ENCODE data around the gene UGT1A9. TPM values are rescaled to one million over a fixed set of nuclear protein-coding genes. Genes with fewer than 3 reads are reported as not detected.
"Not testable (repeated sequence)": the region's sequence is repeated elsewhere in the genome, so short reads cannot be mapped to it uniquely, and the experiment has no call there.

The UGT1A9 gene
- total RNA-seq, 2 donors from 2014 or later = not detected

DNA sequence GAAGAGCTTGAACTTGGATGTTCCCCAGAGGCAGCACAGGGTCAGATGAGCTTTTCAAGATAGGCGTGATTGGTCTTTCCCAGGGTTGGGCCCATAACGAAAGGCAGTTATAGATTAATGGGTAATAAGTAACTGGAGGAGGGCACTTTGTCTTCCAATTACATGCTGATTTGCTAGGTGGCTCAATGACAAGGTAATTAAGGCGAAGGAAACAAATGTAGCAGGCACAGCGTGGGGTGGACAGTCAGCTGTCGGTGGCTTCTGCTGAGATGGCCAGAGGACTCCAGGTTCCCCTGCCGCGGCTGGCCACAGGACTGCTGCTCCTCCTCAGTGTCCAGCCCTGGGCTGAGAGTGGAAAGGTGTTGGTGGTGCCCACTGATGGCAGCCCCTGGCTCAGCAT, 46.9 kb downstream of the UGT1A9 start, which contains the start of gene UGT1A4:
Gene UGT1A4 (plus strand): TSS at position 185 of the 400 bp plus-strand sequence. CDS start 85 bp downstream, at position 270.
- no peaks in the 10 kb centered on the region for H3K27me3 ChIP-seq
- DNase-seq (ENCODE audit: low spot score) = no peak
- TF ChIP-seq CTCF (IDR thresholded peaks at IDR 0.05) = no peak
- H3K4me1 ChIP-seq = no peaks in the 10 kb centered on the region
- H3K4me3 ChIP-seq = no peak within 1 kb of the TSS
- no peak within 1 kb of the TSS for H3K27ac ChIP-seq
- no peaks in the 10 kb centered on the region for H3K9me3 ChIP-seq
- H3K36me3 ChIP-seq = no peaks in the 10 kb centered on the region

- H3K9me3 ChIP-seq = no peaks in the 10 kb centered on the region
- H3K36me3 ChIP-seq = no peaks in the 10 kb centered on the region
- H3K27ac ChIP-seq = no peak within 1 kb of the TSS
- no peak for DNase-seq (ENCODE audit: low spot score)
- no peaks in the 10 kb centered on the region for H3K27me3 ChIP-seq
- TF ChIP-seq CTCF (IDR thresholded peaks at IDR 0.05) = no peak
- H3K4me1 ChIP-seq = no peaks in the 10 kb centered on the region
- H3K4me3 ChIP-seq = no peak within 1 kb of the TSS
These were observed 57.1 kb downstream of the UGT1A9 start, which contains the start of gene UGT1A3 for GRCh38 chr2:233728723-233729301. TSS of gene UGT1A3 (plus strand) at chr2:233729042. CDS start at chr2:233729127, 85 bp downstream.

DNA sequence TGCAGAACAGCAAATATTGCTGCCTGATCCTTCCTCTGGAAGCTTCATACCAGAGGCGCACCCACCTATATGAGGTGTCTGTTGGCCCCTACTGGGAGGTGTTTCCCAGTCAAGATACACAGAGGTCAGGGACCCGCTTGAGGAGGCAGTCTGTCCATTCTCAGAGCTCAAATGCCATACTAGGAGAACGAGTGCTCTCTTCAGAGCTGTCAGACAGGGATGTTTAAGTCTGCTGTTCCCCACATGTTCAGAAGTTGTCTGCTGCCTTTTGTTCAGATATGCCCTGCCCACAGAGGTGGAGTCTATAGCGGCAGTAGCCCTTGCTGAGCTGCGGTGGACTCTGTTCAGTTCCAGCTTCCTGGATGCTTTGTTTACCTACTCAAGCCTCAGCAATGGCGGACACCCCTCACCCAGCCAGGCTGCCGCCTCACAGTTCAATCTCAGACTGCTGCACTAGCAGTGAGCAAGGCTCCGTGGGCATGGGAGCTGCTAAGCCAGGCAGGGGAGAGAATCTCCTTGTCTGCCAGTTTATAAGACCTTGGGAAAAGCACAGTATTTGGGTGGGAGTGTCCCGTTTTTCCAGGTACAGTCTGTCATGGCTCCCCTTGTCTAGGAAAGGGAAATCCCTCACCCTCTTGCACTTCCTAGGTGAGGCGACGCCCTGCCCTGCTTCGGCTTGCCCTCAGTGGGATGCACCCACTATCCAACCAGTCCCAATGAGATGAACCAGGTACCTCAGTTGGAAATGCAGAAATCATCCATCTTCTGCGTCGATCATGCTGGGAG, 65.4 kb downstream of the UGT1A9 start:
- not testable (repeated sequence) for H3K9me3 ChIP-seq; DNase-seq (ENCODE audit: low spot score); H3K4me1 ChIP-seq; H3K27ac ChIP-seq; H3K27me3 ChIP-seq; H3K4me3 ChIP-seq; H3K36me3 ChIP-seq

DNA sequence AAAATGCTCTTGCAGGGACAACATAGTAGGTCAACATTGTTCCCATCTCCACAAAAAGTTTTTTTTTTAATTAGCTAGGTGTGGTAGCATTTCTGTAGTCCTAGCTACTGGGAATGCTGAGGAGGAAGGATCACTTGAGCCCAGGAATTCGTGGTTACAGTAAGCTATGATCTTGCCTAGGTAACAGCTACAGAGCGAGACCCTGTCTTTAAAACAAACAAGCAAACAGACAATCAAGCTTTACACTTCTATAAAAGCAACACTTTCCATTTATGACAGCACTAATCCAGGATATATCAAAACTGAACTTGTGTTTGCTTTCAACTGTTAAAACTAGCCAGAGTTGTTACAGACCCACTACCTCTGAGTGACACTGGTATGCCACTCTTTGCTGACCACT, 69.2 kb downstream of the UGT1A9 start:
- no peaks in the 10 kb centered on the region for H3K4me1 ChIP-seq
- no peak for TF ChIP-seq CTCF (IDR thresholded peaks at IDR 0.05)
- H3K27me3 ChIP-seq = no peaks in the 10 kb centered on the region
- H3K36me3 ChIP-seq = no peaks in the 10 kb centered on the region
- no peak for DNase-seq (ENCODE audit: low spot score)
- H3K4me3 ChIP-seq = no peak overlapping the region
- H3K9me3 ChIP-seq = no peaks in the 10 kb centered on the region
- no peak overlapping the region for H3K27ac ChIP-seq

DNA sequence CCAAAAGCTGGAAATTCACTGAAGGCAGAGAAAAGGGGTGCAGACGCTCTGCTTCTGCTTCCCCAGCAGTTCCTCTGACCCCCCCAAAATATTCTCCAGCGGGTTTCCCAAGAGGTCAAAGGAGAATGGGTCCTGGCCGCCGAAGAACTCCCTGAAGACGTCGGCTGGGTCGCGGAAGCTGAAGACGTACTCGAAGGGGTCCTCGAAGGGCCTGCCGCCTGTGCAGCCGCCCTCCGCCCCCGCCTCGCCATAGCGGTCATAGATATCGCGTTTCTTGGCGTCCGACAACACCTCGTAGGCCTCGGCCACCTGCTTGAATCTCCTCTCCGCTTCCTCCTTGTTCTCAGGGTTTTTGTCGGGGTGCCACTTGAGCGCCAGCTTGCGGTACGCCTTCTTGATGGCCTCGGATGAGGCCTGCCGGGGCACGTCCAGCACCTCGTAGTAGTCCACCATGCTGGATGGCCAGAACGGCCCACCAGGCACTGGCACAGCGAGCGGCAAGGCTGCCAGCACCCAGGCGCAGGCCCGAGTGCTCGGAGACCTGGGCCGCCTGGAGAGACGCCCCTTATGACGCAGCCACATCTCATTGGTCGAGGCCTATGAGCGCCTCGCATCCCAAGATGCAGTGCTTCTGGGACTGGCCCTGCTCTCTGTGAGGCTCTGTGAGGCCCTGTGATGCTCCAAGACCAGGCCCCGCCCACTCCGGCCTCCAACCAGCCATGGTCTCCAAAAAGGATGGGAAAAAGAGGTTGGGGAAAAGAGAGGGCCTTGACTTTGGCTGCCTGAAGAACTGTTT, 72.0 kb downstream of the UGT1A9 start:
- no peak for TF ChIP-seq CTCF (IDR thresholded peaks at IDR 0.05)
- no peak for DNase-seq (ENCODE audit: low spot score)
- no peaks in the 10 kb centered on the region for H3K27me3 ChIP-seq

More for the DNA sequence above, 72.0 kb downstream of the UGT1A9 start:
- no peak overlapping the region for H3K4me3 ChIP-seq
- H3K9me3 ChIP-seq = no peaks in the 10 kb centered on the region
- no peaks in the 10 kb centered on the region for H3K36me3 ChIP-seq
- H3K27ac ChIP-seq = no peak overlapping the region
- no peaks in the 10 kb centered on the region for H3K4me1 ChIP-seq

Data from right atrium auricular region (tissue), 2 donors.